ENCODE measurements around the gene TRIM41.

- TF ChIP-seq CTCF (IDR thresholded peaks at IDR 0.05), result no peak
- no peak for TF ChIP-seq POLR2A (IDR thresholded peaks at IDR 0.05)
Observed at GRCh38 chr5:181197326-181197951, 25.6 kb upstream of the TRIM41 start.
